NCI-H2227 (cell line): Measurements from ENCODE around the gene PLAAT3.
"Not testable (repeated sequence)": the region's sequence is repeated elsewhere in the genome, so short reads cannot be mapped to it uniquely, and the experiment has no call there.

Experiments
- DNase-seq: peaks from one replicate; lab custom pipeline; 2025; ENCODE audit not compliant: unreplicated experiment; lab: John Stamatoyannopoulos, UW

PLAAT3 gene

DNA sequence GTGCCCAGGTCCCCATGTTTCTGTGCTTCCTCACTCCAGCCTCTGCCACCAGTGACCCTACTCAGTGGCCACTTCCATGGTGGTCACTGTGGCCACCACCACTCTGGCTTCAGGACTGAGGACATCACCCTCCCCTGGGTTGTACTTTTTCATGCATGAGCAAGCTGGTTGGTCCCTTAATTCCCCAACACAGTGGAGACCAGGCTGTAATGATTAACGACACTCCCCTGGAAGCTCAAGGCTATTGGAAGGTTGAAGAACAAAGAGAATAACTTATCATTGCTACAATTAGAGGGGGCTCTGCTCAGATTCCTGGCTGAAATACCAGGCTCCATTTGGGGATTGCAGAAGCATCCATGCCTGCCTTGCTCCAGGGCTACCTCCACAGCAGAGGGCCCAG, 67.2 kb downstream of the PLAAT3 start:
- DNase-seq, result no peak

DNA sequence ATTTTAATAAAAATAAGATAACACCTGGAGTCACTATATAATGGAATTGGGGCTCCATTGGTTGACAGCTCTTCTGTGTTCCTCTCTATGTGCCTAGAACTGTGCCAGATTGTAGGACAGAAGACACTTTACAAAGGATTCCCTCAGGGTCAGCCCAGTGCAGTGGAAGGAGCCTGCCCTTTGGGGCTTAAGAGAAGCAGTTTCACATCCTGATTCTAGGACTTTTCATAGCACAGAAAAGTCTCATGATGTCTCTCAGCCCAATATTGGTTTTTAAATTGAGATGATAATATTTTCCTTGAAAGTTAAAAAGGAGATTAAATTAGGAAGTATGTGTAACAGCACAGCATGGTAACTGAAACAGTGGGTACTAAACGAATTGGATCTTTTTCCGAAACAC, 70.5 kb downstream of the PLAAT3 start:
- DNase-seq, result no peak

DNA sequence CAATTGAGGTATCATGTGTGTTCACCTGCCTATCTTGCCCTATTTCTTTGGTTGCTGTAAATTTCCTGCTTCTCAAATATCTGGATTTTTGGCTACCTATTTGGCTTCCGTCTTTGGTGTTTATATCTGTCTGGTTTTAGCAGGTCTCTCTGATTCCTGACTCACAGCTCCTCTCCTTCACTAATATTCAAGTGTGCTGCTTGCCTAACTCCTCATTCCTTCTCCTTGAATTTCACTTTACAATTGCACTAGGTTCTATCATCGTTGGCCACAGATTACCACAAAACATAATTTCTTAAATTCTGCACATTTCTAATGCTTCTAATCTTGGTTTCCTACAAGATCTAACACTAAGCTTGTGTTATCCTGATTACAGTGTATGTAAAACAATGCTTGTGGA, 71.7 kb downstream of the PLAAT3 start:
- DNase-seq, result not testable (repeated sequence)

DNA sequence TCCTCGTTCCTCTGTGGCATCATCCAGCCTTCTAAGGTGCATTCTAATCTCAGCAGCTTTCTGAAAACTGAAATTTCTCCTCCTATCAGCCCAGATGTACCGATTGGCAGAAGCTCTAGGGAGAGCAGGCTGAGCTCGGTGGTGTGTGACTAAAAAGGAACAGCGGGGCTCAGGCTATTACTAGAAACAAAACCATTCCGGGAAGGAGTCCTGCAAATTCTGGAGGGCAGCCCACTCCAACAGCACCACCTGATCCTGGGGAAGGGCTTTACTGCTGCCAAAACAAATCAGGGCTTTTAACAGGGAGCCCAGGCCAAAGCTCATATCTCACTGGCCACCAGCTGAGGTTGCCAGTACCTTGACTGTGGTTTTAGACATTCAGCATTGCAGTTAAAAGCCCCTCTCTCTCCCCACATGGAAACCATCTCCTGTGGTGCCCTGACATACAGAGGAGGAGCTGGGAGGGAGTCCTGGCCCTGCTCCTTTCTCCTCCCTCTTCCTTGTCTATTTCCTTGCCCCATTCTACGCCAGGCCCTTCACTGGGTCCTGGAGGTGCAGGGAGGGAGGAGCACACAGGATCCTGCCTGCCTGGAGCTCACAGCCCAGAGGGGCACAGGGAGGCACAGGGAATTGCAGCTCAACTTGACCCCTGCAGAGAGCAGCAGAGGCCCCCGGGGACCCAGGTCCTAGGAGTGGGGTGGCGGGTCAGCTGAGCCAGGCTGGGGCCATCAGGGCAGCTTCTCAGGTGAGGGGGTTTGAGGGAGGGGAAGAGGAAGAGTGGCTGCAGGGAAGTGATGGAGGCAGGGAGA, 76.7 kb downstream of the PLAAT3 start:
- no peak for DNase-seq

DNA sequence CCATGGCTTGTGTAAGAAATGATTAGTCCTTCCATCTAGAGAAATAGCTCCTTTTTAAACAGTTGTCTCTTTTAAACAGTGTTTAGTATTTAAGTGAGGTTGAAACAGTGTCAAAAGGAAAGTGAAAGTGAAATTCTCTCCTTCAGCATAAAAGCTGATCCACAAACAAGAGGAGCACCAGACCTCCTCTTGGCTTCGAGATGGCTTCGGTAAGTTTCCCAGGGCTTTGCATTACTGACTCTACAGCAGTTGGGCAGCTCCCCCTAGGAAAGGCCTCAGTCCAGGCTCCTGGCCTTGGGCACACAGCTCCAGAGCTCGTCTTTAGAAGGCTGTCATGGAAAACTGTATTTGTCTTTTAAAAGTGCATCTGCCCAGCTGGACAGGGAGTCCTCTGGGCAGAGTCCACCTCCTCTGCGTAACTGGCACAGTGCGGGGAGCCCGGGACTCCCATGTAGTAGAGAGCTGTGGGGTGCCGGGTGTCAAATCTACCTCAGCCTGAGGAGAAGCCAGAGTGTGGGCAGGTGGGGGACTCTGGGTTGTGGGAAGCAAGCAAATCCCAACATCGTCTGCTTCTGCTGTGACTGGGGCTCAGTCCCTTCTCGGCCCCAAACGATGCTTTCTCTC, 77.5 kb downstream of the PLAAT3 start, which contains the start of gene PLAAT4:
Gene PLAAT4, plus strand, starts transcription at position 140 of the 624 bp plus-strand sequence. Its CDS starts 61 bp downstream, at position 201.
- no peak for DNase-seq

DNA sequence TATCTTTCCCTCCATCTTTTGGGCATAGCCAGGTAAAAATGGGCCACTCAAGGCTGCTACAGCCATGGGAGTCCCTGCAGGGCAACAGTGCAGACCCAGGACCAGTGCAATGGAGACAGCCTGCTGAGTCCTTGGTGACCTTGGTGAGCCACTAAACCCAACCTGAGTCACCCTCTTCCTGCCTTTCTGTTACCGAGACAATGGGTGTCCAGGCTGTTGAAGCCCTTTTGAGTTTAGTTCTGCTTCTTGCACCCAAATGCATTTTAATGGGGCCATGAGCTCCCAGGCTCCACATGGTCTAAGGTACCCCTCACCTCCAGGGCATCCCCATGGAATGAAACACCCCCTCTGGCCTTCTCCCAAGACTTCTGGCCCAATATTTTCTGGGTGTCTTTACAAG, 78.5 kb downstream of the PLAAT3 start:
- no peak for DNase-seq

DNA sequence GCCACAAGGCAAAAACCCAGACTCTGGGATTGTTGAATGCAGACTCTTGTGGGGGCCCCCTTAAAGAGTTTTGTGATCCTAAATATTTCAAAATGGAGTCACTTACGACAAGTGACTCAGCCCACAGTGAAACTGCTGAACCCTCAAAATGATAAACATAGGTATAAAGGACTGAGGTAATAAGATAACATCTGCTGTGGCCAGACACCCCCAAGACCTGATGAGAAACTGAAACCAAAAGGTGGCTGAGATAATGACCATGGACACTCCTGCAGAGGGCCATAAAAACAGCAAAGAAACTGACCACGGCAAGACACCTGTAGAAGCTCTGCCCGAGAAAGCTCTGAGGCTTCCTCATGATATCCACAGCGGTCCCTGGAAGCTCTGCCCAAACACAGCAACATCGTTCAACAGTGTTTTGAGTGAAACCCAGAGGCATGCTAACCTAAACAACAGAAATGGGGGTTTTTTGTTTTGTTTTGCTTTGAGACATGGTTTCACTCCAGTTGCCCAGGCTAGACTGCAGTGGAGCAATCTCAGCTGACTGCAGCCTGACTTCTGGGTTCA, 79.3 kb downstream of the PLAAT3 start:
- DNase-seq, result no peak

DNA sequence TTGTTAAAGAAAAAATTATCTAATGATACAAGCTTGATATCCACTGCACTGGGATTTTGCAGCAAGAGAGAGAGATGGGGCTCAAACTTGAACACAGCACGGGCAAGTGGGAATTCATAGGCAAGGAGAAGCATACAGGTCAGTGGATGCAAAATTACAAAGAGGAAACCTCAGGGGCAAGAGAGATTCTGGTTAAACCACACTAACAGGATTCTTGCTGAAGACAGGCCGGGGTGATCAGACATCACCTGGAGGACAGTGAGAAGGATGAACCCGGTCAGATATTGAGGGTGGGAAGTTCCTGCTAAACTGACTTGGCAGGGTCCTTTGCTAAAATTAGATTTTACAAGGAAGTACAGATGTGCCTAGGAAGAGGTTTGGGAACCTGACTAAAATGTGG, 80.2 kb downstream of the PLAAT3 start:
- DNase-seq, result no peak

DNA sequence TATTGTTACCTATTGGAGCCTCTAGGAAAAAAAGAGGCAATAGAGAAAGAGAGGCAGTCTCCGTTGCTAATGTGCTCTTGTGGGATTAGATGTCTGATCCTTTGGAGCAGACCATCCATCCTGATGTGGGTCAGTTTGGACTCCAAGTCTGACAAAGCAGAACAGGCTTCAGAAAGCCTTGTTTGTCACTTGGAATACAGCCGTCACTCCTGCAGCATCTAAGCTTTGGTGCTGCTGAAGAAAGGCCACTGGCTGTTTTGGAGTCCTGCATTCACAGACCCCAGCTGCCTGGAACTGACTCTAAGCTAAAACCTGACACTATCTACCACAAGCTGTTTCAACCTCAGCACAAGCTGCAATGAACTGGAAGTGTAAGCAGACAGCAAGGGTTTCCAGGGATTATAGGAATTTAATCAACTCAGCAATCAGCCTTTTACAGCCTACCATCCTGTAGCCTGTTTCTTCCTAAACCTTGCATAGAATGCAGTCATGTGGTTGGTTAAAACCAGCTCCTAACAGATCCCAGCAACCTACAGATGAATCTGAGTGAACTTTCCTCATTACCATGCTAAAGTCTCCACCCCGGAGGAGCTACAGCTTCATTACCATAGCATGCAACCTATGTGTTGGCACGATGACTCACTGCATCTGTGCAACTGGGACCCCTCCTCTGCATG, 81.3 kb downstream of the PLAAT3 start:
- DNase-seq, result no peak

DNA sequence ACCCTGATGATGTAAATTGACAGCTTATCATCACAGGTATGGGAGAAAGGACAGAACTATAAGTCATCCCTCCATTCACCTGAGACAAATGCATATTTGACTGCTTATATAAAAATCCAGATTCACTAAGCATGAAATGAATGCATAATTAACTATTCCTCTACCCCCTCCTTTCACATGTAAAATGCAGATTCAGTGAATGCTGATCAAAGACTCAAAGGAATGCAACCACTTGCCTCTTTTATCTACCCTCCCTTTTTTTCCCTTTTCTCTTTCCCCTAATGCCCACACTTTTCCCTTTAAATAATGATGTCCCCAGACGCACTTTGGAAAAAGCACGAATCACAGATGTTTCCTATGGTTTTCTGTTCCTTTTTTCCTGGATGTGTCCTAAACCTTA, 82.1 kb downstream of the PLAAT3 start:
- DNase-seq, result no peak

DNA sequence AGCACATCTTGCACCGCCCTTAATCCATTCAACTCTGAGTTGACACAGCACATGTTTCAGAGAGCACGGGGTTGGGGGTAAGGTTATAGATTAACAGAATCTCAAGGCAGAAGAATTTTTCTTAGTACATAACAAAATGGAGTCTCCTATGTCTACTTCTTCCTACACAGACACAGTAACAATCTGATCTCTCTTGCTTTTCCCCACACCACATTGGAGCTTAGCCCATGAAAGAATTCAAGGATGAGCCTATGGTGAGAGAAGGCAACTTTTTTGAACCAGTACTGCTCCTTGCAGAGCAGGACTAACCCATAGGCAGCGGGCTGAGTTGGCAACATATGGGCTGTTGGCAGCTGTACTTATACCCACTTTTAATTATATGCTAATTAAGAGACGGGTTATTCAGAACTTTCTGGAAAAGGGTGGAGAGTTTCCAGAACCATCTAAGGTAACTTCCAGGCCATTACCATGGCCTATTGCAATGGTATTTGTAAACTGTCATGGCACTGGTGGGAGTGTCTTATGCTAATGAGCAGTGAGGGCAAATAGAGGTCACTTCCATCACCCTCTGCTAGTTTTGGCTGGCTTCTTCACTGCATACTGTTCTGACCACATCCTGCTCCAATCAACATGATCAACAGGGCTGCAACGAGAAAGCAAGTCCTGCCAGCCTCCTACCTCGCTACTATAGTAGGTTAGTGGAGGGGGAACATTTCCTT, 83.0 kb downstream of the PLAAT3 start:
- DNase-seq, result not testable (repeated sequence)

DNA sequence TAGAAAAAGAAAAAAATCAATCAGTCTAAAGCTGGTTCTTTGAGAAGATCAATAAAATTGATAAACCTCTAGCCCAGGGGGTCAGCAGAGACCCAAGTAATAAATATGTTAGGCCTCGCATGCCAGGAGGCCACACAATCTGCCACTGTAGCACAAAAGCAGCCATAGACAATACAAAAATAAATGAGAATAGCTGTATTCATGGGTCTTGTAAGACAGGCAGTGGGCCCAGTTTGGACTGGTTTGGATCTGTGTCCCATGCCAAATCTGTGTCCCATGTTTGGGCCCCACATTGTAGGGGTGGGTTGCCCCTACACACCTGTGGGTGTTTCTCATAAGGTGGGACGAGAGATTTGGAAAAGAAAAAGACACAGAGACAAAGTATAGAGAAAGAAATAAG, 84.2 kb downstream of the PLAAT3 start:
- no peak for DNase-seq

DNA sequence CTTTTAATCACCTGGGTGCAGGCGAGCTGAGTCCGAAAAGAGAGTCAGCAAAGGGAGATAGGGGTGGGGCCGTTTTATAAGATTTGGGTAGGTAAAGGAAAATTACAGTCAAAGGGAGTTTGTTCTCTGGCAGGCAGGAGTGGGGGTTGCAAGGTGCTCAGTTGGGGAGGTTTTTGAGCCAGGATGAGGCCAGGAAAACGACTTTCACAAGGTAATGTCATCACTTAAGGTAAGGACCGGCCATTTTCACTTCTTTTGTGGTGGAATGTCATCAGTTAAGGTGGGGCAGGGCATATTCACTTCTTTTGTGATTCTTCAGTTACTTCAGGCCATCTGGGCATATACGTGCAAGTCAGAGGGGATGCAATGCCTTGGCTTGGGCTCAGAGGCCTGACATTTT, 84.9 kb downstream of the PLAAT3 start:
- not testable (repeated sequence) for DNase-seq

DNA sequence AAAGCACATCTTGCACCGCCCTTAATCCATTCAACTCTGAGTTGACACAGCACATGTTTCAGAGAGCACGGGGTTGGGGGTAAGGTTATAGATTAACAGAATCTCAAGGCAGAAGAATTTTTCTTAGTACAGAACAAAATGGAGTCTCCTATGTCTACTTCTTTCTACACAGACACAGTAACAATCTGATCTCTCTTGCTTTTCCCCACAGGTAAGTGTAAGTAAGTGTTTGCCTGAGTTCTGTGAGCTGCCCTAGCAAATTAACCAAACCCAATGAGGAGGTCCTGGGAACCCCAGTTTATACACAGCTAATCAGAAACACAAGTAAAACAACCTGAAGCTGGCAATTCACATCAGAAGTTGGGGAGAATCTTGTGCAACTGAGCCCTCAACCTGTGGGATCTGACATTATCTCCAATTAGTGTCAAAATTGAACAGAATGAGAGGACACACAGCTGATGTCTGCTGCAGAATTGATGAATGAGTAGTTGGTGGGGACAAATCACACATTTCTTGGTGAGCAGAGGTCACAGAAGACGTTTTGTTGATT, 85.4 kb downstream of the PLAAT3 start:
- not testable (repeated sequence) for DNase-seq

DNA sequence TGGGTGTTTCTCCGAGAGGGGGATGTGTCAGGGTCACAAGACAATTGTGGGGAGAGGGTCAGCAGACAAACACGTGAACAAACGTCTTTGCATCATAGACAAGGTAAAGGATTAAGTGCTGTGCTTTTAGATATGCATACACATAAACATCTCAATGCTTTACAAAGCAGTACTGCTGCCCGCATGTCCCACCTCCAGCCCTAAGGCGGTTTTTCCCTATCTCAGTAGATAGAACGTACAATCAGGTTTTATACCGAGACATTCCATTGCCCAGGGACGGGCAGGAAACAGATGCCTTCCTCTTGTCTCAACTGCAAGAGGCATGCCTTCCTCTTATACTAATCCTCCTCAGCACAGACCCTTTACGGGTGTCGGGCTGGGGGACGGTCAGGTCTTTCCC, 86.1 kb downstream of the PLAAT3 start:
- not testable (repeated sequence) for DNase-seq

DNA sequence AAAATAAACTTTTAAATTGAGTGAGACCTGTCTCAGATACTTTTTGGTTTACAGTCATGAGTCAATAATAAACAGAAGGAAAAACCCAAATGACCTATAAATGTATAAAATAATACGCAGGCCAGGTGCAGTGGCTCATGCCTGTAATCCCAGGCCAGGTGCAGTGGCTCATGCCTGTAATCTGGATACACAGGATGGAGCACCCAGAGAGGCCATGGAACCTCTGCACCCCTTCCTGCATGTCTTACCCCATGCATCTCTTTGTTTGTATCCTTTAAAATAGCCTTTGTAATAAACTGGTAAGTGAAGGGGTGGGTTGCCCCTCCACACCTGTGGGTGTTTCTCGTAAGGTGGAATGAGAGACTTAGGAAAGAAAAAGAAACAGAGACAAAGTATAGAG, 86.6 kb downstream of the PLAAT3 start:
- DNase-seq, result no peak
